ENCODE measurements around the gene GBE1.

GBE1 gene

DNA sequence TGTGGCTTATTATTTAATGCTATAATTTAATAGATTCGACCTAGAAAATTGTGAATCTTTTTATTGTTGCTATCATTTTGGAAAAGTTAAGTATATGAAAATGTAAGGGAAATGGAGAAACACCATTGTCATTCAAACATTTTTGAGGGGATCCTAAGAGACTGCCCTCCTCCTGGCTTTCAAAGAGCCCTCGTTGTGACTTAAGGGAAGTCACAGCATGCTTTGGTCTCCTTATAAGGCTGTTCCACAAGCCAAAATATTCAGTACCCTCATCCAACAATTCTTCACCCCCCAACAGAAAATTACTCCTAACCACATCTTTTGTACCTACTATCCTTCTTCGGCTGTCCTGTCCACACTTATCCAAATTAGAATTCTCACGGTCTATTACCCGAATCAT lies 140.2 kb downstream of the GBE1 start:
- DNase-seq (ENCODE audit: low read depth), result no peak

DNA sequence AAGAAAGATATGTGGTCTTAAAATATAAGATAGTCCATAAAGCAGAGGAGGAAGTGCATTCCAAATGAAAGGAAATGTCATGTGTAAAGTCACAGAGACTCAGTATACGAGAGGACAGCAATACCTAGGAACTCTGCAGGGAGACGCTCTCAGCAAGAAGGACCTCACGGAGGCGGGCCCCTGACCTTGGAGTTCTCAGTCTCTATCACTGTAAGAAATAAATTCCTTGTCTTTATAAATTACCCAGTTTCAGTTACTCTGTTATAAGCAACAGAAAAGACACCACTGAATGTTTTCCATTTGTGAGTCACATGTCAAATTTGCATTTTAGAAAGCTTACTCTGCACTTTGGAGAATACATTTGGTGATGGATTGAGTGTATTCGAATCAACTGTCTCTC lies 140.6 kb downstream of the GBE1 start:
- DNase-seq (ENCODE audit: low read depth), result no peak

DNA sequence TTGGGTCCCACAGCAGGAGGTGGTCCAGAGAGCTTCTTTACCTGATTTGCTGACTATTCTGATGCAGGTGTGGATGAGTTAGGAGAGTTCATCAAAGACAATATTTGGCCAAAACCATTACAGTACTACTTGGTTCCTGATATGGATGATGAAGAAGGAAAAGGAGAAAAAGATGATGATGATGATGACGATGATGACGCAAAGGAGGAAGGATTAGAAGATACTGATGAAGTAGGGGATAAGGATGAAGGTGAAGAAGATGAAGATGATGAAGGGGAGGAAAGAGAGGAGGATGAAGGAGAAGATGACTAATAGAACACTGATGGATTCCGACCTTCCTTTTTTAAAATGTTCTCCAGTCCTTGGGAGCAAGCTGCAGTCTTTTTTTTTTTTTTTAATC lies 148.7 kb downstream of the GBE1 start:
- no peak for DNase-seq (ENCODE audit: low read depth)

DNA sequence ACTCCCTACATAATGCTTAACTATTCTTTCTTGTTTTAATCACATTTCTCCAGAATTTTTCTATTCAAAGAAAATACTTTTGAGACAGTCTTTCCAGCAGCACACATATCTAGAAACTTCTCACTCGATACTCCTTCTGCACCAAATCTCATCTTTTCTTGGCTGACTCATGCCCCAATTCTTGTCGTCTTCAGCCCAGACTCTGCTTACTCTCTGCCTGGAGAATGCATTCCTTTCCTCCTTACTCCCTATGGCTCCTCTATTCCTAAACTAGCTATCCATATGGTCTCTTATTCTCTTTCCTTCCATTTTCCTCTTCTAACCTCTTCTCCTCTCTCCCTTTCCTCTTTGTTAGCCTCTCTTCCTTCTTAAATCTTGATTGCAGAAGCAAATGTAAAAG lies 158.7 kb downstream of the GBE1 start:
- DNase-seq (ENCODE audit: low read depth), result peak; percentile 9

DNA sequence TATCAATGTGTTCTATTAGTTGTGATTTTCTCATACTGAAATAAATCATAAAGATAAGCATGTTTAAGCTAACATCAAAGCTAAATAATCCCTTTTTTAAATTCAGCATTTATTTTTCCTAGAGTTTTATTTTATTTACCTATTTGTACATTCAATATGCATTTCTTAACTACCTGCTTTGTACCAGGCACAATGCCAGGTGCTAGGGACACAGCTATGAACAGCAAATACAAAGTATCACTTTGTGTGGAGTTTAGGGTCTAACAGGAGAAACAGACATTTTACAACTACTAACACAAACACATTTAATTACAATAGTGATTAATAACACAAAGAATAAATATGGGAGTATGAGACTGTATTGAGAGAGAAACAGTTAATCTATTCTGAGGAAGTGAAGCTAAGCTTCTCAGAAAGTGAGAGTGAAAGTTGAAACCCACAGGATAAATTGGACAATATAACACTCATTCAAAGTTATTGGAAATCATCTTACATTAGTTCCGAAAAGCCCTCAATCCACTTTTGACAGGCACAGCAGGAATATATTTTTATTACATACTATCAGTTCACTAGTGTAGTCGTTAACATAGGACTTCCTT lies 159.6 kb downstream of the GBE1 start:
- no peak for DNase-seq (ENCODE audit: low read depth)

DNA sequence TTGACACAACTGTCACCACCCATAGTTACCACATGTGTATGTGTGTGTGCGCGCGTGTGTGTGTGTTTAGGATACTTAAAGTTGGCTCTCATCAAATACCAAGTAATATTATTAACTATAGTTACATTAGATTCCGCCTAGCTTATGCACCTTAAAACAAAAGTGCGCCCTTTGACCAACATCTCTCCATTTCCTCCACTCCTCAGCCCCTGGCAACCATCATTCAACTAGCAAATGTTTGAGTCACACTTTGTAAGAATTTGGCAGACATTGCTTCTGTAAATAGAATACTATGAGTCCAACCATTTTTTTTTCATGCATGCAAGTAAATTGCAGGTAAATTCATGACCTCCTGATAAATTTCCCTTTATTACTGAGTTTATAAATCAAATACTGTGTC lies 169.3 kb downstream of the GBE1 start:
- DNase-seq (ENCODE audit: low read depth), result peak; percentile 28

DNA sequence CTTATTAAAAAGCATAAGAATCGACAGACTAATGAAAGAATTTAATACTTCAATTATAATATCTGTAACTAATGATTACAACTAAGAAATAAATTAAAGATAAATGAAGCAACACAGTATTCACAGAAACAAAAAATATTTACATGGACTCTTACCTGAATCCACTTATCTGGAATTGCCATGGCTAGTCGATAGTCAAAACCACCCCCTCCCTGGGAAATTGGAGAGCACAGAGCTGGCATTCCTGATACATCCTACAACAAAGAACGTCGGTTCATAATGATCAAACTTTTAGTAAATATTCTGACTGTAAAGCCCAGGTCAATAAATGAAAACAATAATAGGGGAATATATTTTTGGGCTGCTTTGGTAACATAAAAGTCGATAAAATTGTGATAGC lies 175.5 kb downstream of the GBE1 start:
- DNase-seq (ENCODE audit: low read depth), result no peak

DNA sequence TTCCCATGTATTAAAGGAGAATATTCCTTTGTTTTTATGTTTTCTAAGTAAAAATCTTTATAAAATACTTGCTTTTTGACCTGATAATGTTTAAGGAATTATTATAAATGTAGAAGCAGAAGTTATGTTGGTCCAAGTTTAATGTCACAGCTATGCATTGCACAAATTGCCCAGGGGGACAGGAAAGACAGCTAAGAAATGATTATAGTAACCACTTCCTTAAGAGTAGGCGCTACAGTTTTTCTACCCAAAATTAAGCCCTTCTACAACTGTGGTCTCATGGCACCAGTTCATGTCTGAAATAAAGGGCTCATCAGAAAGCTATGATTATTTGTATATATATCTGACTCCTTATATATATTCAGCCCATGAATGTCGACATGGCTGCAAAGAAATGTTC lies 176.4 kb downstream of the GBE1 start:
- no peak for DNase-seq (ENCODE audit: low read depth)

DNA sequence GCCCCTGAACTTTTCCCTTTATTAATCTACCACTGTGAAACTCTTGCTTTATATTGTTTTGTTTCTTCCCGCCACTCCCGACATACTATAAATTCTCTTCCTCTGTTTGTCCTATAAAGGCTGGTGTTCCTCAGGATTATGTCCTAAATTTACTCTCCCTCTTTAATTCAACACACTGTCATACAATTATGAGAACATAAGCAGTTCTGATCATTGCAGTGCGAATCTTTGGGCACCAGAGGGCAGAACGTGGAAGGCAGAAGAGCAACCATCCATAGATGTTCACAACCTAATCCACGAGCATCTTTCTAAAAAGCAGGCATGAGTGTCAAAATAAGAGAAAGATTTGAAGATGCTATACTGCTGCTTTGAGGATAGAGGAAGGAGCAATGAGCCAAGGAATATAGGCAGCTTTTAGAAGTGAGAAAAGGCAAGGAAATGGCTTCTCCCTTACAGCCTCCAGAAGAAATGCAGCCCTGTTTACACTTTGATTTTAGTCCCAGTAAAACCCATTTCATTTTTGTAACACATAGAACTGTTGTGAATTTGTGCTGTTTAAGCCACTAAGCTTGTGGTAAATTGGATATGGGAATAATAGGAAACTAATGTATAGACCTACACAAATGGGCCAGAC lies 179.4 kb downstream of the GBE1 start:
- peak; percentile 26 for DNase-seq (ENCODE audit: low read depth)

DNA sequence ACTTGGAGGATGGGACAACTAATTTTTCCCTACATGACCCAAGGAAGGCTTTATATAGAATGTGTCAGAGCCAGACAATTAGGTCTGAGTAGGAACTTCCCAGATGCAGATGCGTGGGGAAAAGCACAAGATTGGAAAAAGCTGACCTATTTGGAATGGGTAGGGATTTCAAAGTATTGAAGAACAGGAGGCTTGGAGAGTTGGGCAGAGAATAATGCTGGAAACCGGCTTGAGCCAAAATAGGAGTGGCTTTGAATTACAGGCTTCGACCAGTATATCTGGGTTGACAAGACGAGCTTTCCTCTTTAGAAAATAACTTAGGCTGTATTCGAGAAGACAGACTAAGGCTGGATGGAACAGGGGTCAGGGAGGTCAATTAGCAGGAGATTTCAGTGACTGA lies 181.1 kb downstream of the GBE1 start:
- no peak for DNase-seq (ENCODE audit: low read depth)

DNA sequence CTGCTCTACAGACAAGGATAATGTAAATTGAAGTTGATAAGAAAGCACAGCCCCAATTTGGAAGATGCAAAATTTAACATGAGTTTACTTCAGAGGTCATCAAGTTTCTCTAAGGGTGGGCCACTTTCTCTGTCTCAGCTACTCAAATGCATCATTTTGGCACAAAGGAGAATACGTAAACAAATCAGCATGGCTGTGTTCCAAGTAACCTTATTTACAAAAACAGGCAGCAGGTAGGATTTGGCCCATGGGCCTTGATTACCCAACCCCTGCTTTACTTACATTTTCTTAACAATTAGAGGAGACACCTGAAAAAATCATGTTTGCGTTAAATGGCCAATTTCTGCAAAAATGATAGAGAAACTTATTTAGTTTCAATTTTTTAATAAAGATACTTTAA lies 181.7 kb downstream of the GBE1 start:
- no peak for DNase-seq (ENCODE audit: low read depth)

DNA sequence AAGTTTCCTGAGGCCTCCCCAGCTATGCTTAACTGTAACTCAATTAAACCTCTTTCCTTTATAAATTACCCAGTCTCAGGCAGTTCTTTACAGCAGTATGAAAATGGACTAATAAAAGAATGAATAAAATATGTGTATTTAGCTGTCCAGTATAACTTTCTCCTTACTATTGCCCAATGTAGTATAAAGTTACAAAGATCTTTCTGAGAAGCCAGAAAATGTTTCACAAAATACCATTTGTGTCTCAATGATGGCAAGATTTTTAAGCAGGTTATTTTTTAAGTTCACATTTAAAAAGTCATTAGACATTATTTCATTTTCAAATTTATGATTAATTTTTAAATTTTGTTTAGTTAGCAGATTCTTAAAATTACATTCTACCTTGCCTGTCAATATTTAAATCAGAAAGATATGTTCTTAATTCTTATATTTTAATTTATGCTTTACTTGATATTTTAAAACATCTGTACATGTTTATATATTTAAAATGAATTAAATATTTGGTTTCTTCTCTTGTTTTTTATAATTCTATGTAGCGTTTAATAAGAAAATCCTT lies 189.2 kb downstream of the GBE1 start:
- DNase-seq (ENCODE audit: low read depth), result no peak

DNA sequence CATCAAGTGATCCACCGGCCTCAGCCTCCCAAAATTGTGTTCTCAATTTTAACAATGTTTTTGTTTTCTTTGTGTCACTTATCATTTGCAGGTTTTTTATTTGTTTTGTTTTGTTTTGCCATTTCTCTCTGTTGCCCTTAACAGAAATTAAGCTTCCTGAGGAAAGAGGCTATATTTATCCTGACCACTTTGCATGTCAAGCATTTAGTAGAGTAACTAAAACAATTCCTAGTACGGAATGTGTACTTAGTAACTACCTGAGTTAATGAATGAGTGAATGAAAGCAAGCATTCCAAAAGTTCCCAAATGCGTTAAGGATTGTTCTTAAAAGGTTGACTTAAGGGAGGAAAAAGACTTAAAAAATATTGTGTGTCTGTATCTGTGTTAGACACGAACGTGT lies 193.1 kb downstream of the GBE1 start:
- DNase-seq (ENCODE audit: low read depth), result no peak

DNA sequence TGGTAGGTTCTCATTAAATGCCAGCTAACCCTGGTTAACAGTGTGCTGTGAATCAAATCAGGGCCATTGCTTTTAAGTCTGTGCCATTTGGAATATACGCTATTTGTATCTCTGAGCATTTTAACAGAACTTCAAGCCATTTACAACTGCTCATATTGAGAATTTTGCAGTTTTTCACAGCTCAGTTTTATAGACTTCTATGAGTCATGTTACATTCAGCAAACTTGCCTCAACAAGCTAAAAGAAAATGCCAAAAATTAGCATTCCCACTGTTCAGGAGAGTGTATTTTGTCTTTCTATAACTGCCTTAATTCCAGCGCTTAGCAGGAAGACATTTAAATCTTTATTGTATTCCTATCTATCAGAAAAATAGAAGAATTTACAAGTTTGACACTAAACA lies 196.4 kb downstream of the GBE1 start:
- no peak for DNase-seq (ENCODE audit: low read depth)

DNA sequence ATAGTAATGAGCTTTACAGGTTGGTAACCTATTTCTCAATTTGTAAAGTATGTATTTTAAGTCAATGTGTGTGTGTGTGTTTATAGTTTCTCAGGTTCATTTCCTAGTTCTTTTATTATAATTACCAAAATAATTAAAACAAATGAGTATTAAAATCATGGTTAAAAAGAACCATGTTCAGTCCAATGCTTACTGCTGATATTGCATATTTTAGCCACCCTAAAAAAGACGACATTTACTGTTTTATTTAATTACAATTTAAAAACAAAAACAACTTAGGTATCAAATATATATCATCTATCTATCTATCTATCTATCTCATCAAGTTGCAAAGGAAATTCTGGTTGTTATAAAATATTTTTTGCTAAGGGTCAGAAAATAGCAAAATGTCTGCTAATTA lies 203.3 kb downstream of the GBE1 start:
- no peak for DNase-seq (ENCODE audit: low read depth)

DNA sequence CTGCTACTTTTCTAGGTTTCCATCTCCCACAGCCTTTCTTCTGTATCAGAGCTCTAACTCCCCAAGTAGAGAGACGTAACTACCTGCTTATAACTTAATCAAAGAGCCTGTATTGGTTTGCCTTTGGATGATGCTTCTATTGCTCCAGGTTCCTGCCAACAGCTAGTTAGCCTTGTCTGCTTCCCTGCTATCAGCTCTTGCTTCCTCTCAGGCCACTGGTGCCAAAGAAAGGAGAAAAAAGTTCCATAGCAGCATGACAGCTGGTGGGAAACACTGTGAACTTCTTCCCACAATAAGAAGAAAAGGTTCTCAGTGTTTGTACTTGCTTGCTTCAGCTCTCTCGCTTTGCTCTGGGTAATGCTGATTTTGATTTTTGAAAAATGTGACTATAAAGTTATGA lies 206.6 kb downstream of the GBE1 start:
- no peak for DNase-seq (ENCODE audit: low read depth)

DNA sequence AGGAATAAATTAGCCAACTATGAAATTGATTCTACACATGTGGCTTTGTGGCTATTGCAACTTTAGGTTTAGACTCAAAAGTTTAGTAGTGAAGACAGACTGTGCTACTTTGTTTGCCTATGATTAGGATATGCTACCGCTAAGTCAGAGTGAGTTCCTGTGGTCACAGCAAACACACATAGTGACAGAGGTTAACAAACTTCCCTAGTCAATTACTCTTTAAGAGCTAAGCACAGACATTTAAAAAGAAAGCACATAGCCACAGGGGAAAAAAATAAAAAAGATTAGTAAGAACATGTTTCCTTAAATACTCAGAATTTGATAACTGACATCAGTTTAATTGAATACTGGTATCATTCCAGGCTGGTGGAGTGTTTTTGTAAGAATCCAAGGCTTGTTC lies 207.1 kb downstream of the GBE1 start:
- DNase-seq (ENCODE audit: low read depth), result peak; percentile 15

DNA sequence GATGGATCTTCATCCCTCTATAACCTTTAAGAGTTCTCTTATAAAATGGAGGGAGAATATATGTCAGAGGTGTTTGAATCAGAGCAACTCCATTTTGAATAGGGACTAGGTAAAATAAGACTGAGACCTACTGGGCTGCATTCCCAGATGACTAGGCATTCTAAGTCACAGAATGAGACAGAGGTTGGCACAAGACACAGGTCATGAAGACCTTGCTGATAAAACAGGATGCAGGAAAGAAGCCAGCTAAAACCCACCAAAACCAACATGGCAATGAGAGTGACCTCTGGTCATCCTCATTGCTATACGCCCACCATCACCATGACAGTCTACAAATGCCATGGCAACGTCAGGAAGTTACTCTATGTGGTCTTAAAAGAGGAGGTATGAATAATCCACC lies 211.0 kb downstream of the GBE1 start:
- peak; percentile 32 for DNase-seq (ENCODE audit: low read depth)

DNA sequence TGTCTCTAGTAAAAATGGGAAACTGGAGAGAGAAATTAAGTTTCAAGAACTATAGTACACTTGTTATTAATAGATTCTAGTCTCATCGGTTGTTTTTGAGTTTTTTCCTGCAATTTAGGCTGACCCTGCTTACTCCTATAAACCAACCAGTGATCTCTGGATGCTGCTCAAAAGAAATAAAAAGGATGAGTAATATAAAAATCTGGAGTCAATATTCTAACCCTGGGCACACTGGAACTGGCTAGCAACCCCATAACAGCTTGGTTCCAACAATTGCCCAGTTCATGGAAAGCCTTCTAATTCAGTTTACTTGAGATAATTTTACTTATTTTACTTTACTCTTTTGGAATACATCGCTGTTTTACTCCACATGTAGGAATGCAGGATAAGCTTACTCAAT lies 211.6 kb downstream of the GBE1 start:
- DNase-seq (ENCODE audit: low read depth), result peak; percentile 48

DNA sequence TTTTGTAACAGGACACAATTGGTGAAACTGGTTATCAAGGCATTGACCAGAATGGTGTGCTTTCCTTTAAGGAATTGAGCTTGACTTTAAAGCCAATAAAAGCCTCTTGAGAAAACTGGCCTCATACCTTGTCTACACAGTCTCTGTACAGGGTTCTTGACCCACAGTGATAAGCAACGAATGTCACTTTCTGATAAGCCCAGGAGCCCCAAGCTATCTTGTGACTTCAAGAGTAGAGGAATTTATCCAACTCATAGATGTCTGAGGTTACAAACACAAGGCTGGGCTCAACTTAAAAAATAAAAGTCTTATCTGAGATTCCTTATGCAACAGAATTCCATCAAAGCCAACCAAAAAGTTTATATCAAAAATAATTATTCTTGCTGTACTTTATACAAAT lies 212.1 kb downstream of the GBE1 start:
- no peak for DNase-seq (ENCODE audit: low read depth)

DNA sequence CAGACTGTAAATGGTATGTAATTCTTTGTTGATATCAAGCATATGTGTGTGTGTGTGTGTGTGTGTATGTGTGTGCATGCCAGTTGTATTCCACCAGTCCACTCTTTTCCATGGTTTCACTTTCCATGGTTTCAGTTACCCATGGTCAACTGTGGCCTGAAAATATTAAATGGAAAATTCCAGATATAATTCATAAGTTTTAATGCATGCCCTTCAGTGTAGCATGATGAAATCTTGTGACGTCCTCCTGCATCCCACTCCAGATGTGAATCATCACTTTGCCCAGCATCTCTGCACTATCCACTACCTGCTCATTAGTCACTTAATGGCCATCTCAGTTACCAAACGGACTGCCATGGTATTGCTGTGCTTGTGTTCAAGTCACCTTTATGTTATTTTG lies 215.9 kb downstream of the GBE1 start:
- DNase-seq (ENCODE audit: low read depth), result peak; percentile 13

DNA sequence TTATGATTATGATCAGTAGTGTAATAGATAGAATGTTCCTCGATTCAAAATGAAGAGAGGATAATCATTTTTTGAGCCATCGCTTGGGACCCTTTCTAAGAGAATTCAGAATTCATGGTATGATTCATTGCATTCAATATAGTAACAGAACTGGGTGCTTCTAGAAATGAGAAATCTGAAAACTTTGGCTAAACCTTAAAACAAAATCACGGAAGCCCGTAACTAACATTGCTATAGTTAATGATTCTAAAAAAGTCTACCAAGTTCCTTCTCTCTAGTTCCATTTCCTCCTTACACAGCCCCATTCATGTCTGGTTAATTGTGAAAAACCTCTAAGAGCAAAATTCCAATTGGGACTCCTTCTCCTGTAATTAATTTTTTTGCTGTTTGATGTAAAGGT lies 217.1 kb downstream of the GBE1 start:
- no peak for DNase-seq (ENCODE audit: low read depth)

DNA sequence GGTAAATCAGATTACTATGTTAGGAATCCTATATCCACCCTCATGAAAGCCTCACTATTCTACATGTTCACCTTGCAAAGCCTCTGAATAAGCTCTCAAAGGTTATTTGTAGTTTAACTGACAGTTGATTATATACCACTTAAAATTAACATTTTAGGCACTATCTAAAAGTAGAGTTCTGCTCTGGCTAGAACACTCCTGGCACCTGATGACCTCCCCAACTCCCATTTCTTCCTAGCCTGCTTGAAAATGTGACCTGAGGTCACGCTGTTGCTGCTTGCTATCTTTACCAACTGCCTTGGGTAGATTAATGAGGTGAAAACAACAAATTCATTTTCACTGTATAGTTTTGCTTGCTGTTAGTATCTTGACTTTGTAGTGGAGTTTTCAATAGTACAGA lies 220.7 kb downstream of the GBE1 start:
- DNase-seq (ENCODE audit: low read depth), result no peak

DNA sequence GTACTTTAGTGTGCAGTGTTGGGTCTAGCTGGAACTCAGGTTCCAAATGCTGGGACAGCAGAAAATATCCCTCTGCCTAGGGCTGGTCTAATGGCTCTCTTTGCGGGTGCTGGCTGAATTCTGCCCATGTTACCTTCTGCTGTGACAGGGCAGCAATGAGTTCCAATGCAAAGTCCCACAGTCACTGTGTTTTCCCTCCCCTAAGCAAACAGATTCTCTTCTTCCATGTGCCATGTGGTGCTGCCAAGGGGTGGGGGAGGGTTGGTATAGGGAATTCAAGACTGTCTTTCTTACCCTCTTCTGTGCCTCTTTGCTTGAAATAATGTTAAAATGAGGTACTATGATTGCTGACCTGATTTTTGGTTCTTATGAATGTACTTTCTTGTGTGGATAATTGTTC lies 229.6 kb downstream of the GBE1 start:
- DNase-seq (ENCODE audit: low read depth), result no peak

Measured in stromal cell of bone marrow (primary cell).